Stimulated activated CD8-positive, alpha-beta memory T cell treated with anti-CD3 and anti-CD28 coated beads, Interleukin-4, amount 100 ng/mL, for 4 hours (primary cell): ENCODE data around the gene PRRT1B.
"Not testable (repeated sequence)": the region's sequence is repeated elsewhere in the genome, so short reads cannot be mapped to it uniquely, and the experiment has no call there.

Source experiments
- DNase-seq, 2 donors: peaks; one replicate each; pipeline ENCODE4 v3.0.0-alpha.2; 2020; ENCODE audit warnings: low read depth in 2 of 2, low spot score in 1 of 2

The PRRT1B gene

DNA sequence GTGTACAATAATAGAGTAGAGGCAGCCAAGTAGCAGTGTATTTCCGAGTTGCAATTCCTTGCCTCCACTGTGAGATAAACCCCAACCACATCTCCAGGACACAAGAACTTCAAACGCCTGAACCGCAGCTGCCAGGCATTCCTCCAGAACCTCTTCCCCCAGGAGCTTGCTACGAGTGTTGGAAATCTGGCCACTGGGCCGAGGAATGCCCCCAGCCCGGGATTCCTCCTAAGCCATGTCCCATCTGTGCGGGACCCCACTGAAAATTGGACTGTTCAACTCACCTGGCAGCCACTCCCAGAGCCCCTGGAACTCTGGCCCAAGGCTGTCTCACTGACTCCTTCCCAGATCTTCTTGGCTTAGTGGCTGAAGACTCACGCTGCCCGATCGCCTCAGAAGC is 3.9 kb downstream of the PRRT1B start:
- DNase-seq = not testable (repeated sequence)

DNA sequence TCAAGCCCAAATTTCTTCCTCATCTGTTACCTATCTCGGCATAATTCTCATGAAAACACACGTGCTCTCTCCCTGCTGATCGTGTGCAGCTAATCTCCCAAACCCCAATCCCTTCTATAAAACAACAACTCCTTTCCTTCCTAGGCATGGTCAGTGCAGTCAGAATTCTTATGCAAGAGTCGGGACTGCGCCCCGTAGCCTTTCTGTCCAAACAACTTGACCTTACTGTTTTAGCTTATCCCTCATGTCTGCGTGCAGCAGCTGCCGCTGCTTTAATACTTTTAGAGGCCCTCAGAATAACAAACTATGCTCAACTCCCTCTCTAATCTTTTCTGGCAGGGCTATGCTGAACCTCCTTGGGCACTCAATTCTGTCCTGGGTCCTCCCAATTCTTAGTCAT is 5.1 kb downstream of the PRRT1B start:
- not testable (repeated sequence) for DNase-seq

DNA sequence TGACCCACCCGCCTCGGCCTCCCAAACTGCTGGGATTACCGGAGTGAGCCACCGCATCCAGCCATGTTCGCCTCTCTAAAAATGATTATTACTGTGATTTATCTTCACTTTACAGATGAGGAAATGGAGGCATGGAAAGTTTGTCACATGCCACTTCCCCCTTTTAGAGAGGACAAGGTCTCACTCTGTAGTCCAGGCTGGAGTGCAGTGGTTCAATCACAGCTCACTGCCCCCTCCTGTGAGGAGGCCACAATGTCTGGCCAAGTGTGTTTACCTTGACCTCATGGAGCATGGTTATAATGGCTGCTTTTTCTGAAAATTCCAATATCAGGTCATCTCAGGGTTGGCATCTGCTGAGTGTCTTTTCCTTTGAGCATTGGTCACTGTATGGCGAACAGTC is 6.7 kb downstream of the PRRT1B start:
- no peak for DNase-seq

DNA sequence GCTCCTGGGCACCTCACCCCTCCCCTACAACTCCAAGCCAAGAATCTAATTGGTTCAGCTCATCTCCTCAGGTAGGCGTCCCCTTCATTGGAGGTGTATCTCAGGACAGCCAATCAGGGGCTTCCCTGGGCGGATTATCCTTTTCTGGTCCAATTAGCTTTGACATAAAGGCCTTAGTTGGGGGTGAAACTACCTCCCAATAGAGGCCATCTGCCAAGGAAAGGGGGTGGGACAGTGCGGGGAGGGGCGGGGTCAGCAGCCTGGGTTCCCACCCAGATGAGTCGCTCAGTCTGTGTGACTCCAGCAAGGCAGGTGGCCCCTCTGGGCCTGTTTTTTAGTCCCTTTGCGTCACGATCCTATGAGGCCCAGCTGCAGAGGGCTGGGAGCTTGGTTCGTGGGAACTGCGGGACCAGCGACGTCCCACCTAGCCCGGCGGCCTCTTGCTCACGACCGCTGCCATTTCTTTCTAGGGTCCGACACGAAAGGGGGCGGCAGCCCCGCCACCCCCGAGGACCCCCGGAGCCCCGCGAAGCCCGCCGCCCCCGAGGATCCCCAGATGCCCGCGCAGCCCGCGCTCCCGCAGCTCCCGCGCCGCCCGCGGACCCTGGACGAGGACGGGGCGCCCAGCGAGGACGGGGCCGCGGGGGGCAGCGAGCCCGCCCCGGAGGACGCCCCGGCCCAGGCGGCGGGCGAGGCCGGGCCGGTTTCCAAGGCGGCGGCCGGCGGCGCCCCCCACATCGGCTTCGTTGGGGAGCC is 8.9 kb downstream of the PRRT1B start:
- no peak for DNase-seq

DNA sequence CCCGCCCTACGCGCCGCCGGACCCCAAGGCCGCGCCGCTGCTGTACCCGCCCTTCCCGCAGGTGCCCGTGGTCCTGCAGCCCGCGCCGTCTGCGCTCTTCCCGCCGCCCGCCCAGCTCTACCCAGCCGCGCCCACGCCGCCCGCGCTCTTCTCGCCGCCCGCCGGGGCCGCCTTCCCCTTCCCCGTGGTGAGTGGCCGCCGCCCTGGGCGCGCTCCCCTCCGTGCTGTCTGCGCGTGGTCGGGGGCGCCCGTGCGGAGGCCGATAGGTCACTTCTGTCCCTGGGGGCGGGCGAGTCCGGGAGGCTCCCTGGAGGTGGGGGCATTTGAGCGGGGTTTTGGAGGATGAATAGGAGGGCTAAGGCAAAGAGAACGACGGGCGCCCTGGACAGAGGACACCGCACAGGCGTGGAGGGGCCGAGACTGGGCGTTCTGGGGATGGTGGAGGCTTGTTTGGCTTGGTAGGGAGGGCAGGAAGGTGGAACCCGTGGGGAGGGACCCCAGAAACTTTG is 9.6 kb downstream of the PRRT1B start:
- no peak for DNase-seq

DNA sequence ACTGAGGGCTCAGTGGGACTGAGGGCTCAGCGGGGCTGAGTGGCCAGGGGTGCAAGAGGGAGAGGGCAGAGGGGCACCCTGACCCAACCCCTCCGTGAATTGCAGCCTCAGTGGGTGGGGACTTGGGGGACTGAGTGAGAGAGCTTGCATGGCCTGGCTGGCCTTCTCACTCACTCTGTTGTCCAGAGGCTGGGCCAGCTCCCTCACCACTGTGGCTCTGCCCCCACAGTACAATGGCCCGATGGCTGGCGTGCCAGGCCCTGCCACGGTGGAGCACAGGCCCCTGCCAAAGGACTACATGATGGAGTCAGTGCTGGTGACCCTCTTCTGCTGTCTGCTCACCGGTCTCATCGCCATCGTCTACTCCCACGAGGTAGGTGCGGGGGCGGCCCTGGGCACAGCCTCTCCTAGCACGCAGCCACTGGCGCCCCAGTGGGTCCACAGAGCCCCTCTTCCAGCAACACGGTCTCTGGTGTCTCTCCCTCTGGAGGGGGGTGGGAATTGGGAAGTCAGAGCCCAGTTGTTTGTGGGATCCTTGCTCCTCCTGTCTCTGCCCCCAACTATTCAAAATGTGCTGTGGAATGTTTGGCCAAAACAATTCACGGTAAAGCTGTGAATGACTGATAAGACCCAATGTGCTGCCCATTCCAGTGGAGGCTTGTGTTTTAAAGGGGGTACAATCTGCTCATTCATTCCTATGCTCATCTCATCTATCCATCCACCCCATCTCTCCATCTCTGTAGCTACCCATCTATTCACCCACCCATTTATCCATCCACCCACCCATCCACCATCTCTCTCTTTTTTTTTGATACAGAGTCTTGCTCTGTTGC is 10.7 kb downstream of the PRRT1B start:
- no peak for DNase-seq

DNA sequence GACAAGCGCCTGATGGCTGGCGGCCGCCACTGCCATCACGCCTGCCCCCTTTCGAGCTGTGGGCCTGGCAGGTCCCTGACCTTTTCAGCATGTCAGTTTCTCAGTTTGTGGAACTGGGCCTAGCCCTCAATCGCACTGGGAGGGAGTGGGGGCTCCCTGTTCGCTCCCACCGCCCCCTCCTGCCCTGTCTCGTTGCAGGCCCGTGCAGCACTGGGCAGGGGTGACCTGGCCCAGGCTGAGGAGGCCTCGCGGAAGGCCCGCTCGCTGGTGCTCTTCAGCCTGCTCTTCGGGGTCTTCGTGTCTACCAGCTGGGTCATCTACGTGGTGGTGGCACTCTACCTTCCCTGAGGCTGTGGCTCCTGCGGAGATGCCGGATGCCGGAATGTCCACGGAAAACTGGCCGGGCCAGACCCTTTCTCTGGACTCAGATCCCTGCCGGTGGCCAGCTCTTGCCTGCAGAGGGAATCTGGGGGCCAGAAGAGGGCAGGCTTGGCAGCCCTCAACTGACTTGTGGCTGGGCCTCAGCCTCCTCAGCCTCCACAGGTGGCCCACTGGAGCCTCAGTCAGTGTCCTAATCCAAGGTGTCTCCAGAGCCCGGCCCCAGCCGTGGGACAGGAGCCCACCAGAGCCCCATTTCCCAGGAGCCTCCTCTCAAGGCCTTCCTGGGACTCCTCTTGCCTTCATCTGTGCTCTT is 12.7 kb downstream of the PRRT1B start:
- DNase-seq = no peak

DNA sequence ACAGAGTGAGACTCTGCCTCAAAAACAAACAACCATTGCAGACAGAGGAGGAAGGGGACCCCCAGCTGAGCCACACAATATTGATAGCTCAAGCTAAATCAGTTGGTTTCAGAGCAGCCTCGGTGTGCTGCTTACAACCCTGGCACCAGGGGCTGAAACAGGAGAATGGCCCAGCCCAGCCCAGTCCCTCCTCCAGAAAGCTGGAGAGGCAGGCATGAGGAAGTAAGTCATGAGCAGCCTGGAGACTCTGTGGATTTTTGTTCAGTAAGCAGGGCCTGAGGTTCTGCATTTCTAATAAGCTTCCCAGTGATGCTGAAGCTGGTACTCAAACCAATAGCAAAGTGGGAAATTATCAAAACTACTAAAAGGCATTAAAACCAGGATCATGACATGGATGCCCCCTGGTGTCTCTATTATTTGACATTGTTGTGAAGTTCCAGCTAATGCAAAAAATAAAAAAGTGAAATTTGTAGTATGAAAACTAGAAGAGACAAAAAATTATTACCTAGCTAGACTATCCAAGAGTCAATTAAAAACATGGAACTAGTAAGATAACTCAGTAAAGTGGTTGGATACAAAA is 14.2 kb downstream of the PRRT1B start:
- no peak for DNase-seq

DNA sequence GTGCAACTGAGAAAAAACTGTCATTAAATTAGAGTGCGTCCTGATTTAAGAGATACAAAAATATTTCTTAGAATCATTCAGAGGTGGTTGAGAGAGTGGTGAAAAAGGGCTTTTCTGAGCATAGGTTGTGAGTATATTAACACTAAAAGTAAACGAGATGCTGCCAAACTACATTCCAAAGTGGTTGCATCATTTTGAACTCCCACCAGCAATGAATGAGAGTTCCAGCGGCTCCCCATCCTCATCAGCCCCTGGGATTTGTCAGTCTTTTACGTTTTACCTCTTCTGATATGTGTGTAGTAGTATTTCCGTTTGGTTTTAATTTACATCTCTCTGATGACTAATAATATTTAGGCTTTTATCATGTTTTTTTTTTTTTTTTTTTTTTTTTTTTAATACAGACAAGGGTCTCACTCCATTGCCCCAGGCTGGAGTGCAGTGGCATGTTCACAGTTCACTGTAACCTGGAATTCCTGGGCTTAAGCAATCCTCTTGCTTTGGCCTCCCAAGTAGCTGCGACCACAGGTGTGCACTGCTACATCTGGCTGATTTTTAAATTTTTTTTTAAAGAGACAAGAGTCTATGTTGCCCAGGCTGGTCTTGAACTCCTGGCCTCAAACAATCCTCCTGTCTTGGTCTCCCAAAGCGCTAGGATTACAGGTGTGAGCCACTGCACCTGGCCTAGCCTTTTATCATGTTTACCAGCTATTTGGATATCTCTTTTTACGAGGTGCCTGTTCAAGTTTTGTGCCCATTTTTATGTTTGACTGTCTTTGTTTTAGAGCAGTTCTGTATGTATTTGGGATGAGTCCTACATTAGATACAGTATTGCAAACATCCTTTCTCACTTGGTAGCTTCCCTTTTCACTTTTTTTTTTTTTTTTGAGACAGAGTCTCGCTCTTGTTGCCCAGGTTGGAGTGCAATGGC is 17.0 kb downstream of the PRRT1B start:
- DNase-seq = no peak

DNA sequence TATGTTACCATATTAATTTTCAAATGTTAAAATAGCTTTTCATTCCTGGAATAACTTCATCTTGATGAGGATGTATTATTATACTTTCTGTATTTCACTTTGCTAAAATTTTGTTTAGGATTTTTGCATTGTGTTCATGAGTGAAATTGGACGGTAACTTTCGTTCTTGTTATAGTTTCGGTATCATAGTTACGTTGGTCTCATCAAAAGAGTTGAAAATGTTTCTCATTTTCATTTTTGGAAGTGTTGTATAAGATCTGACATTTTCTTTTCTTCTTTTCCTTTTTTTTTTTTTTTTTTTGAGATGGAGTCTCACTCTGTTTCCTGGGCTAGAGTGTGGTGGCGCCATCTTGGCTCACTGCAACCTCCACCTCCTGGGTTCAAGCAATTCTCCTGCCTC is 20.0 kb downstream of the PRRT1B start:
- DNase-seq = no peak

DNA sequence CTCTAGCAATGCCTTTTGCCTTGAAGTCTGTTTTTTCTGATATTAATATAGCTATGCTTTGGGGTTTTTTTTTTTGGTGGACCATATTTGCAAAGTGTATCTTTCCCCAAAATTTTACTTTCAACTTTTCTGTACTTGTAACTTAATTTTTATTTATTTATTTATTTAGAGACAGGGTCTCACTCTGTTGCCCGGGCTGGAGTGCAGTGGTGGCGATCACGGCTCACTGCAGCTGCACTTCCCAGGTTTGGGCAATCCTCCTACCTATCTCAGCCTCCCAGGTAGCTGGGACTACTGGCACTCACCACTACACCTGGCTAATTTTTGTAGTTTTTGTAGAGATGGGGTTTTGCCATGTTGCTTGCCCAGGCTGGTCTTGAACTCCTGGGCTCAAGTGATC is 20.8 kb downstream of the PRRT1B start:
- no peak for DNase-seq

DNA sequence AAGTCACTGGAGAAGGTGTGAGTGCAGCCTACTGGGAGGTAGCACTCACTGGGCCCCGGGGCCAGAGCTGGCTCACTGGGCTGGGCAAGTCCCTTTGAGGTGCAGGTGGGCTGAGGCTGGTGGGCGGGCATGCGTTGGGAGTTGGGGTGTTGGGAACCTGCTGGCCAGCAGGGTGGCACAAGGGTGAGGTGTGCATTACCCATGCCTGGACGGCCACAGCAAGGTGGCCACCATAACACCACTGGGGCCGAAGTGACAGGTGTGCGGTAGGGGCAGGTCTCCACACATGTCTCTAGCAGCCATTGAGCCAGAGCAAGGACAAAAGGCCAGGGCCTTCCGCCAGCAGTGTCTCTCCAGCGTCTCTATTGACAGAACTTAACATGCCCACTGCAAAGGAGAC is 22.6 kb downstream of the PRRT1B start:
- DNase-seq = no peak

DNA sequence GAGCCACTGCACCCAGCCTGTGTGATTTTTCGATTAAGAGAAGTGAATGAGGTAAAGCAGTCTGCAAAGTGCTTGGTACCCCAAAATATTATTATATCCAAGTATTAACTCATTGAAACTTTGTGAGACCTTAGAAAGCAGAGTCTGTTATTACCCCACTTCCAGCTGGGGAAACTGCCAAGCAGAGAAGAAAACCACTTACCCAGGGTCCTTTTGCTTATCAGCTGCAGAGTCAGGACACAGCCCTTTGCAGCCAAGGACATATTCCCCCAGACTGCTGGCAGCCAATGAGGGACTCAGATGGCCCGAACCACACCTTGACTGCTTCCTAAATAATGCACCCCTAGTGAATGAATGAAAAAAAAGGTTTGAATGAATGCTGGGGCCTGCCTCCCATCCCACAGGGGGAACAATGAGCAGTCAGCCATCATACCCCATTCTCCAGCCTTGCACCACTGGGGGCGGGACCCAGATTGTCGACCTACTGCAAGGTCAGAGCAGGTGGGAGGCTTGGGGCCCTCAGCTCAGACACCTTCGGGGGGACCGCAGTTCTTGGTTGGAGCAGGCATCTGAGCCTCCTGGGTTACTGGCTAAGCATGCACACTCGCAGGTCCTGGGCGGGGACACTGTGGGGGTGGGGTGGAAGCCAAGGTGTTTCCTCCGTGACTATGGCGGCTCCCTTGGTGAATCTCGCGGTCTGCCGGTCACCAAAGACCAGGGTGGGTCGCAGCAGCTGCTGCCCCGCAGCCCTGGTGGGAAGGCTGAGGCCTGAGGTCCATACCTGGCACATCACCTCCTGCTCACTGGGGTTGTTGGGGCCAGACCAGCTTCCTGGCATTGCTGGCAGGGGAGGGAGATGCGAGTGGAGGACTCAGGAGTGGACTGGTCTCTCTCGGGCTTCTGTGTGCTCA is 29.7 kb downstream of the PRRT1B start:
- DNase-seq = no peak

DNA sequence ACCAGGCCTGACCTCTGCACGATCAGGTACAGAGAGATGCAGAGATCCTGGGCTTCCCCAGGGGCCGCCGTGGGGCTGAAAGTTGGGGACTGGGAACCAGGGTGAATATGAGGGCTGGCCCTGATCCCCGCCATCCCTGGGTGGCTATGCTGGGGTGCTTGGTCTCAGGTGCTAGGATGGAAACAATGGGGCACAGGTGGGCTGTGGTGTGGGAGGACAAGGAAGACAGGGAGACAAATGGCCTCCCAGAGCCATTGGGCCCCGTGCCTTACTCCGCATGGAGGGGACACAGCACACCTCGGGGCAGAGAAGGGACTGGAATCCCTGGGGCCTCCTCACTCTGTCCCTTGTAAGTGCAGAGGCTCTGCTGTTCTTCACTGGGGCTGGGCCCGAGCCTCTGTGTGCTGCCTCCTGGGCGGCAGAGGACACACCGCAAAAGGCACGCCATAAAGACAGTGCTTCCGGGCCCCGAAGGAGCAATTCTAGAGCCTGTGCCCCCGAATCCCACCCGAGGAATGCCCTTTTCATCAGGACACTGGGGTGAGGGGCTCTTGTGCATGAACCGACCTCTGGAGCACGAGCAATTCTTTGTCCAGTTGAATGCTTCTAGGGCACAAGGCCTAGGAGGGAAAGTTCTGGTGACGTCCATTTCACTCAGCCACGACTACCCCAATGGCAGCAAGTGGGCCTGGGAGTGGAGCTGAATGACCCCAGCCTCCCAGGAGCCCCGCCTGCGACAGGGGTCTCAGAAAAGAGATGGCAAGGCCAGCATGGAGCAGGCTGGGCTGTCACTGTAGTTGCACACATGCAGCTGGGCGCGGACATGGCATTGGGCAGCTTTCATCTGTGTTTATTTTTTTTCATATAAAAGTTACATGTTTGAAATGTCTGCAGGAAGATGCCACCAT is 30.9 kb downstream of the PRRT1B start:
- DNase-seq = no peak

DNA sequence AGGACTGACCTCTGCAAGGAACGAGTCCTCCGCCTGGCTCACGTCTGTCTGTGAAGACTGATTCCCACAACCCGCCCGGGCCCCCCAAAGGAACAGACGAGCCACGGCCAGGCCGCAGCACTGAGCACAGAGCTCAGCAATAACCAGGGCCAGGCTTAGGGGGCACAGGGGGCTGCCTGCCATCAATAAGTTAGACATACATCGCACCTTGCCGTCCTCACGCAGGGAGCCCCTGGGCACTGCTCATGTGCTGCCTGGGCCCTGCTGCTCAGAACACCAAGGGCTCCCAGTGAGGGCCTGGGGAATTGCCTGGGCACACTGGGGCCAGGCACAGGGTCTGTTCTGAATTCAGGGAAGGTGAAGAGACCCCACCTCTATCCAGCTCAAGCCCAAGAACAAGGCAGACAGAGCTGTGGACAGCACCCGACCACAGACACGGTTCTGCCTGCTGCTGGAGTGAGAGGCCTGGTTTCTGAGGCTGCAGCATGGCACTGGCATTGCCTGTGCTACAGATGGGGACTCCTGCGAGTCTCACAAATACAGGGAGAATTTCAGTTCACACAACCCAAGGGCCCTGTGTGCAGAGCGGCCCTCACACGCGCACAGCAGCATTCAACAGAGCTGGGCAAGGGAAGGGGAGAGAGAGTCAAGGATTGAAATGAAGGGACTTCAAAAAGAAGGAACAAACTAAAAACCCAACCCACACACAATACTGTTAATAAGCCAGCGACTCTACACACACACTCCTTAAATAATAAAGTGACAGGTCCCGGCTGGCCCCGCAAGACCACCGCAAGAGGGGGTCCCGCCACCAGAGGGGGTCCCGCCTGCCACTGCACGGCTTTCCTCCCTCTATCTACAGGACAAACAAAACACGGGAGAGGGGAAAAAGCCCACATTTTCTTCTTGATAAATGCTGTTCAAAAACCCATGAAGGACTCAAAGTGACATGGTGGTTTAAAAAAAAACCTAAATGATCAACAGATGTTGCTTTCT is 32.0 kb downstream of the PRRT1B start:
- no peak for DNase-seq

DNA sequence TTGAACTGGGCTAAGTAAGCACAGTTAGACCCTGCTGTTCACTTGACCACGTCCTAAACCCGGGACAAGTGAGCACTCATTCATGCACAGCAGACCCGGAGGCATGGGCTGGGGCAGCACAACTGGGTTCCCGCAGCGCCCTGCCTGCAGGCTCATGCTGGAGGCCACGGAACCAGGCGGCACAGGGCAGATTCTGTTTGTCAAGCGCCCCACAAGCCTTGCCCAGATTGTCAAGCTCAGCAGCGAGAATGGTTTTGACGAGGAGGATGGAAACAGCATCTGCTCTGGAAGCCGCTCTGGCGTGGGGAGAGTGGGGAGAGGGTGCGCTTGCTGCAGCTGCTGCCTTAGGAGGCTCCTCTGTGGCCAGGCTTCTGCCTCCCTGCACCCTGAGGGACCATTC is 32.7 kb downstream of the PRRT1B start:
- no peak for DNase-seq
